HG02885 (cell line): ENCODE results near the gene MYLK.

ENCODE experiments used
- ATAC-seq: cut with Tn5 transposase; IDR thresholded peaks from one replicate; pipeline ENCODE4 v1.9.1; 2021; ENCODE audit warnings: mild to moderate bottlenecking; ENCODE audit not compliant: unreplicated experiment, poor library complexity

Gene MYLK

GRCh38 chr3:123584284-123584987 lies 299.7 kb downstream of the MYLK start:
- ATAC-seq = peak; percentile 42

- ATAC-seq = no peak
These were observed 300.6 kb downstream of the MYLK start for GRCh38 chr3:123583561-123583960.

- no peak for ATAC-seq
These were observed 301.8 kb downstream of the MYLK start for GRCh38 chr3:123582315-123582714.

- peak; percentile 69 for ATAC-seq
These were observed 308.0 kb downstream of the MYLK start for GRCh38 chr3:123576122-123576521.

GRCh38 chr3:123571973-123572365 lies 312.2 kb downstream of the MYLK start:
- ATAC-seq = no peak

- no peak for ATAC-seq
These were observed 312.7 kb downstream of the MYLK start for GRCh38 chr3:123571264-123571972.

GRCh38 chr3:123568875-123569274 lies 315.3 kb downstream of the MYLK start:
- ATAC-seq = no peak

- ATAC-seq = no peak
These were observed 316.1 kb downstream of the MYLK start for GRCh38 chr3:123568034-123568433.

- no peak for ATAC-seq
These were observed 320.1 kb downstream of the MYLK start for GRCh38 chr3:123564056-123564455.

- no peak for ATAC-seq
These were observed 321.6 kb downstream of the MYLK start for GRCh38 chr3:123562547-123562946.

GRCh38 chr3:123561188-123561587 lies 322.9 kb downstream of the MYLK start:
- ATAC-seq = no peak
